ENCODE measurements around the gene STAP2. TPM values are rescaled to one million over a fixed set of nuclear protein-coding genes. Genes with fewer than 3 reads are reported as not detected.

STAP2 gene
- total RNA-seq, 1 experiment from 2014 or later: 20.3 TPM

DNA sequence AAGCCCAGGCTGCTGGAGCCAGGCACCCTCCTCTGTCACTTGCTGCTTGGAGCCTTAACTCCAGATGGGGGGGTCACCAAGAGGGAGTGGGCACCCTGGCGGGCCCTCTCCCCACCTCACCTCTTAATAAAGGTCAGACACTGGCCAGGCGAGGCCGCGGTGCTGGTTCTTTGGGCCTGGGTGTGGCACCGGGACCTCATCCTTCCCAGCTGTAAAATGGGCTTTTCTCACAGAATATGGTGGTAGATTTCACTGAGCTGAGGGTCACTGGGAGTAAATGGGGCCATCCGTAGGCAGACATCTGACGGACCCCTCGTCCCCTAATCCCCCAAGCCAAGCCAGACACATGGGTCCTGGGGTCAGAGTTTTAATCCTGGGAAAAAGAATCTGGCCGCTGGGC lies 14.9 kb downstream of the STAP2 start:
- H3K9me3 Mint-ChIP-seq (ENCODE audit: unreplicated experiment): peaks cover 12% of the 10 kb centered on the region
- BruUV-seq (replicated peaks): no TSS peak
- CTCF ChIA-PET: no interaction called here

DNA sequence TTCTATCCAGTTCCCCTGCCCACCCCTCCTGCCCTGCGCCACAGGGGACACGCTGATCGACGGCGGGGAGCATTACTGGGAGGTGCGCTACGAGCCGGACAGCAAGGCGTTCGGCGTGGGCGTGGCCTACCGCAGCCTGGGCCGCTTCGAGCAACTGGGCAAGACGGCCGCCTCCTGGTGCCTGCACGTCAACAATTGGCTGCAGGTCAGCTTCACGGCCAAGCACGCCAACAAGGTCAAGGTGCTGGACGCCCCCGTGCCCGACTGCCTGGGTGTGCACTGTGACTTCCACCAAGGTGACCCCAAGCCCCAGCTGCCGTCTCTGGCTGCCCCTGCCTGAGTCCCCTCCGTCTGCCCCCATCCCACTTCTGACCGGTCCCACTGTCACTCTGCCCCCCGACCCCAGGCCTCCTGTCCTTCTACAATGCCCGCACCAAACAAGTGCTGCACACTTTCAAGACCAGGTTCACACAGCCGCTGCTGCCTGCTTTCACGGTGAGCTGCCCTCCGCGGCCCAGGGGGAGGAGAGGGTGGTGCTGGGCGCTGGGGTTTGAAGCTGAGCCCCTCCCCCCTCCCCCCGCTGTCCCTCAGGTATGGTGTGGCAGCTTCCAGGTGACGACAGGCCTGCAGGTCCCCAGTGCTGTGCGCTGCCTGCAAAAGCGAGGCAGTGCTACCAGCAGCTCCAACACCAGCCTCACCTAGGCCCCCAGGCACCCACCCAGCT lies 15.5 kb downstream of the STAP2 start:
- no TSS peak for BruUV-seq (replicated peaks)
- intact Hi-C loops (cut with micrococcal nuclease): no loop called here
- no peak for DNase-seq (ENCODE audit: unreplicated experiment)
- ChIA-PET POLR2A (interaction anchor here (0.6 kb wide), 1 partner anchor 226 kb away, joined by 4 read pairs; no protein-coding TSS in a partner anchor), CTCF (interaction anchor here (1.1 to 2.0 kb wide), 2 partner anchors 56 to 137 kb away, joined by 3 to 8 read pairs; no protein-coding TSS in a partner anchor)
- Mint-ChIP-seq H3K36me3 (ENCODE audit: insufficient read depth, unreplicated experiment) (no peaks in the 10 kb centered on the region), H3K27ac (ENCODE audit: low read depth, unreplicated experiment) (no peak overlapping the region), H3K4me1 (ENCODE audit: insufficient read depth, unreplicated experiment) (no peaks in the 10 kb centered on the region), H3K27me3 (ENCODE audit: insufficient read depth, unreplicated experiment) (peaks cover 6% of the 10 kb centered on the region), H3K4me3 (ENCODE audit: unreplicated experiment) (no peak overlapping the region), H3K9me3 (ENCODE audit: unreplicated experiment) (peaks cover 12% of the 10 kb centered on the region)
- TF ChIP-seq, protein P1, sequence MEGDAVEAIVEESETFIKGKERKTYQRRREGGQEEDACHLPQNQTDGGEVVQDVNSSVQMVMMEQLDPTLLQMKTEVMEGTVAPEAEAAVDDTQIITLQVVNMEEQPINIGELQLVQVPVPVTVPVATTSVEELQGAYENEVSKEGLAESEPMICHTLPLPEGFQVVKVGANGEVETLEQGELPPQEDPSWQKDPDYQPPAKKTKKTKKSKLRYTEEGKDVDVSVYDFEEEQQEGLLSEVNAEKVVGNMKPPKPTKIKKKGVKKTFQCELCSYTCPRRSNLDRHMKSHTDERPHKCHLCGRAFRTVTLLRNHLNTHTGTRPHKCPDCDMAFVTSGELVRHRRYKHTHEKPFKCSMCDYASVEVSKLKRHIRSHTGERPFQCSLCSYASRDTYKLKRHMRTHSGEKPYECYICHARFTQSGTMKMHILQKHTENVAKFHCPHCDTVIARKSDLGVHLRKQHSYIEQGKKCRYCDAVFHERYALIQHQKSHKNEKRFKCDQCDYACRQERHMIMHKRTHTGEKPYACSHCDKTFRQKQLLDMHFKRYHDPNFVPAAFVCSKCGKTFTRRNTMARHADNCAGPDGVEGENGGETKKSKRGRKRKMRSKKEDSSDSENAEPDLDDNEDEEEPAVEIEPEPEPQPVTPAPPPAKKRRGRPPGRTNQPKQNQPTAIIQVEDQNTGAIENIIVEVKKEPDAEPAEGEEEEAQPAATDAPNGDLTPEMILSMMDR (IDR thresholded peaks at IDR 0.05; ENCODE audit: unreplicated experiment): no peak

More for the DNA sequence above, 14.9 kb downstream of the STAP2 start:
- H3K36me3 Mint-ChIP-seq (ENCODE audit: insufficient read depth, unreplicated experiment): no peaks in the 10 kb centered on the region
- H3K27me3 Mint-ChIP-seq (ENCODE audit: insufficient read depth, unreplicated experiment): no peaks in the 10 kb centered on the region
- H3K4me1 Mint-ChIP-seq (ENCODE audit: insufficient read depth, unreplicated experiment): no peaks in the 10 kb centered on the region
- H3K4me3 Mint-ChIP-seq (ENCODE audit: unreplicated experiment): no peak overlapping the region
- TF ChIP-seq, protein P1 (IDR thresholded peaks at IDR 0.05; ENCODE audit: unreplicated experiment): no peak
- H3K27ac Mint-ChIP-seq (ENCODE audit: low read depth, unreplicated experiment): no peak overlapping the region
- DNase-seq (ENCODE audit: unreplicated experiment): no peak
- POLR2A ChIA-PET: interaction anchor here (0.6 kb wide), 1 partner anchor 227 kb away, joined by 4 read pairs; no protein-coding TSS in a partner anchor
- intact Hi-C loops (cut with micrococcal nuclease): no loop called here

DNA sequence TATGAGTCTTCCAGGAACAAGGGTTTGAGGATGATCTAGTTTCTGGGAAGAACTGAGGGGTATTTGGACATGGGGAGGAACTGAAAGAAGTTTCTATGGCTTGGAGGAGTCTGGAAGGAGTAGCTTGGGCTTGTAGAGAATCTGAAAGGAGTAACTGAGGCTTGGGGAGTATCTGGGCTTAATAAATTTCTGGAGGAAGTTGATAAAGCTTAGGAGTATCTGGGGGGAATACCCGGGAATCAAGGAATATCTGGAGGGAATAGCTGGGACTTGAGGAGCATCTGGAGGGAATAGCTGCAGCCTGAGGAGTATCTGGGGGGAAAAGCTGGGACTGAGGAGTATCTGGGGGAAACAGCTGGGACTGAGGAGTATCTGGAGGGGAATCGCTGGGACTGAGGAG lies 18.2 kb downstream of the STAP2 start:
- intact Hi-C loops (cut with micrococcal nuclease): no loop called here
- Mint-ChIP-seq H3K27me3 (ENCODE audit: insufficient read depth, unreplicated experiment) (peaks cover 12% of the 10 kb centered on the region), H3K9me3 (ENCODE audit: unreplicated experiment) (peaks cover 12% of the 10 kb centered on the region), H3K4me1 (ENCODE audit: insufficient read depth, unreplicated experiment) (no peaks in the 10 kb centered on the region), H3K36me3 (ENCODE audit: insufficient read depth, unreplicated experiment) (no peaks in the 10 kb centered on the region), H3K4me3 (ENCODE audit: unreplicated experiment) (no peak overlapping the region), H3K27ac (ENCODE audit: low read depth, unreplicated experiment) (no peak overlapping the region)
- DNase-seq (ENCODE audit: unreplicated experiment): no peak
- no TSS peak for BruUV-seq (replicated peaks)
- TF ChIP-seq, protein P1 (IDR thresholded peaks at IDR 0.05; ENCODE audit: unreplicated experiment): no peak
- POLR2A ChIA-PET: interaction anchor here (1.5 to 1.8 kb wide), 2 partner anchors 9 to 23 kb away, joined by 4 to 9 read pairs; partner anchors contain the start of gene MPND
- CTCF ChIA-PET: interaction anchor here (0.6 to 2.3 kb wide), 4 partner anchors 23 to 248 kb away, joined by 3 to 13 read pairs (median 4); no protein-coding TSS in a partner anchor

DNA sequence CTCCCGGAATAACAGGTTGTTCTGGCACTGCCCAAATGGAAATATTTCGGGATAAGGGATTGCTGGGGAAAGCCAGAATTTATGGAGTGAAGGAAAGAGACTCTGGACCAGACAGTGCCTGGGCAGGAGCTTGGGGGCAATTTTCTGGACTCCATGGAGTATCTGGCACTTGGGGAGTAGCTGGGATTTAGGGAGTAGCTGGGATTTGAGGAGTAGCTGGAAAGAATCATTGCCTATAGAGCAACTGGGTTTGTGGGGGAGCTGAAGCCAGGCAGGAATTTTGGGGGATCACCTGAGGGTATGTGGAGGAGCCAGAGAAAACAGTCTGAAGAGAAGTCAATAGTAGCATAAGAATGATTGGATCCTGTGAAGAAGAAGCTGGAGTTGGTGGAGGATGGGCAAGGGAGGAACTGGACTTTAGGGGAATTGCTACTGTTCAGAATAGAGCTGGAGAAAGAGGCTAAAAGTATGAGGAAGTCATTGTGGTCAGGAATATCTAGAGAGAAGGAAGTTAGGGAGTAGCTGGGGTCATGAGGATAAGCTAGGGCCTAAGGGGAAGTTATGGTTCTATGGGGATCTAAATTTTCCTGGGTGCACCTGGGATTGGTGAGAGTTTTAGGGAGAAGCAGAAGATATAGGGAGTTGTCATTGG lies 19.4 kb downstream of the STAP2 start:
- DNase-seq (ENCODE audit: unreplicated experiment): no peak
- H3K36me3 Mint-ChIP-seq (ENCODE audit: insufficient read depth, unreplicated experiment): no peaks in the 10 kb centered on the region
- no peak overlapping the region for H3K27ac Mint-ChIP-seq (ENCODE audit: low read depth, unreplicated experiment)
- intact Hi-C loops (cut with micrococcal nuclease): no loop called here
- H3K4me1 Mint-ChIP-seq (ENCODE audit: insufficient read depth, unreplicated experiment): no peaks in the 10 kb centered on the region
- H3K4me3 Mint-ChIP-seq (ENCODE audit: unreplicated experiment): no peak overlapping the region
- H3K27me3 Mint-ChIP-seq (ENCODE audit: insufficient read depth, unreplicated experiment): peaks cover 12% of the 10 kb centered on the region
- peaks cover 12% of the 10 kb centered on the region for H3K9me3 Mint-ChIP-seq (ENCODE audit: unreplicated experiment)
- CTCF ChIA-PET: interaction anchor here (0.6 to 2.3 kb wide), 6 partner anchors 24 to 1668 kb away, joined by 3 to 13 read pairs (median 3); no protein-coding TSS in a partner anchor
- no TSS peak for BruUV-seq (replicated peaks)
- TF ChIP-seq, protein P1 (IDR thresholded peaks at IDR 0.05; ENCODE audit: unreplicated experiment): no peak
- POLR2A ChIA-PET: interaction anchor here (0.9 to 1.8 kb wide), 3 partner anchors 8 to 24 kb away, joined by 3 to 9 read pairs (median 4); partner anchors contain the start of gene MPND
